KG1 (cell line): ENCODE data around the gene OR3A3.
"Not testable (repeated sequence)": the region's sequence is repeated elsewhere in the genome, so short reads cannot be mapped to it uniquely, and the experiment has no call there.

Experiments used
- DNase-seq: peaks from one replicate; lab custom pipeline; 2025; lab: John Stamatoyannopoulos, UW

OR3A3 gene

DNA sequence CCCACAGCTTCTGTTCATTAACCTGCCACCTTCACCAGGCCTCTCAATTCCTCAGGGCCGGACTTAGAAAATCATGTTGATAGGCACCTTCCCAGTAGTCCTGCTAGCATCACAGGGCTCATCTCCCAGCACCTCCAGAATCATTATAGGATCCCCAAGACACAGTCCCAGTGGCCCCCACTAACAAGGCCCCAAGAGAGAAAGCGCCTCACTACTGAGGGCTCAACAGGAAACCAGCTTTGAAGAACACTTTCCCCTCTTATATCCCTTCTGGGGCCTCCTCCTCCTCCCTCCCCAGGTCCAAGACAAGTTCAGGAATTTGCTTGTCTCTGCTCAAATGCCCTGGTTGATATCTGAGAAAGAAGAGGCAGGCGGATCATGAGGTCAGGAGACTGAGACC, at the start of gene OR3A3:
OR3A3 (plus strand) TSS at position 301 of the 400 bp plus-strand sequence.
- no peak for DNase-seq

DNA sequence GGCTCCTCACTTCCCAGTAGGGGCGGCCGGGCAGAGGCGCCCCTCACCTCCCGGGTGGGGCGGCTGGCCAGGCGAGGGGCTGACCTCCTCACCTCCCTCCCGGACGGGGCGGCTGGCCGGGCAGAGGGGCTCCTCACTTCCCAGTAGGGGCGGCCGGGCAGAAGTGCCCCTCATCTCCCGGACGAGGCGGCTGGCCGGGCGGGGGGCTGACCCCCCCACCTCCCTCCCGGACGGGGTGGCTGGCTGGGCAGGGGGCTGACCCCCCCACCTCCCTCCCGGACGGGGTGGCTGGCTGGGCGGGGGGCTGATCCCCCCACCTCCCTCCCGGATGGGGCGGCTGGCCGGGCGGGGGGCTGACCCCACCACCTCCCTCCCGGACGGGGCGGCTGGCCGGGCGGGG, 40.0 kb upstream of the OR3A3 start:
- DNase-seq = not testable (repeated sequence)

DNA sequence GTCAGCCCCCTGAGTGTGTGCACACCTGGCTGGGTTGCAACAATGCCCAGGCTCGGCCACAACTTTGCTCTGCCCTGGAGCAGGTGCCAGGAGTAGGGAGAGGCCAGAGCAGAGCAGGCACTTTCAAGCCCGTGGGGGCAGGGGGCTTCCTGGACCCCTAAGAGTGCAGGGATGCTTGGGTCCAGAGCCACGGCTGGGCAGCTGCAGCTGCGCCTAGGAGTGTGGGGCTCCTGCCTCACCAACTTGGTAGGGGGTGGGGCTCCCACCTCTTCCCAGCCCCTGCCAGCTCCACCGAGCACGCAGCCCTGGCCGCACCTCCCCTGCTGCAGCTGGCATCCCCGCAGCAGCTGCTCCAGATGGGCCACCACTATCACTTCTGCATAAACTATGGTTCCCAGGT, 32.8 kb upstream of the OR3A3 start:
- no peak for DNase-seq

DNA sequence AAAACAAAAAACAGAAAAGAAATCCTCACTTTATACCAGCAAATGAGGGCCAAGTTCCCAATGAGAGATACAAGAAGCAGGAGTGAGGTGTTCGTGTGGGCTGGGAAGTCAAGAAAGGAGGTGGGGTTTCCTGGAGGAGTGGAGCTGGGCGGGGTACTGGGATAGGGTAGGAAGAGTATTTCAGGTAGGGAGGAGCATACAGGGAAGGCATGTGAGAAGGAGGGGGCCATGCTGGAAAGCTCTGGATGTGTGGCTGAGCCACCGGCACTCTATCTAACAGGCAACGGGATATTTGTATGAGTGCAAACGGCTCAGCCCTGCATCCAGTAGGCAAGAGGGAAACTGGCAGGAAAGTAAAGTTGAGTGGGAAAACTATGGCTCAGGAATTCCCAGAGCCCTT, 29.2 kb upstream of the OR3A3 start:
- DNase-seq = no peak

DNA sequence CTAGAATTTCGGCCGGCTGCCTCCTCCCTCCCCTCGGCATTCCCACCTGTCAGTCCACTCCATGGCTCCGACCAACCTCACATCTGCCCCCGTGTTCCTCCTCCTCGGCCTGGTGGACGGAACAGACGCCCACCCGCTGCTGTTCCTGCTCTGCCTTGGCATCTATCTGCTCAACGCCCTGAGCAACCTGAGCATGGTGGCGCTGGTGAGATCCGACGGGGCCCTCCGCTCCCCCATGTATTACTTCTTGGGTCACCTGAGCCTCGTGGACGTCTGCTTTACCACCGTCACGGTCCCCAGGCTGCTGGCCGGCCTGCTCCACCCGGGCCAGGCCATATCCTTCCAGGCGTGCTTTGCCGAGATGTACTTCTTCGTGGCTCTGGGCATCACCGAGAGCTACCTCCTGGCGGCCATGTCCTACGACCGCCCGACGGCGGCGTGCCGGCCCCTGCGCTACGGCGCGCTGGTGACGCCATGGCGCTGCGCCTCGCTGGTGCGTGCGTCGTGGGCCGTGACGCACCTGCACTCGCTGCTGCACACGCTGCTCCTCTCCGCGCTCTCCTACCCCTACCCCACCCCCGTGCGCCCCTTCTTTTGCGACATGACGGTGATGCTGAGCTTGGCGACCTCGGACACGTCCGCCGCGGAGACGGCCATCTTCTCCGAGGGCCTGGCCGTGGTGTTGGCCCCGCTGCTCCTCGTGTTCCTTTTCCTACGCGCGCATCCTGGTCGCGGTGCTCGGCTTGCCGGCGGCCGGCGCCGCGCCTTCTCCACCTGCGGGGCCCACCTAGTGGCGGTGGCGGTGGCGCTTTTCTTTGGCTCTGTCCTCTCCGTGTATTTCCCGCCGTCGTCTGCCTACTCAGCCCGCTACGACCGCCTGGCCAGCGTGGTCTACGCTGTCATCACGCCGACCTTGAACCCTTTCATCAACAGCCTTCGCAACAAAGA, 25.0 kb upstream of the OR3A3 start, which contains the start of gene OR3A2:
OR3A2 (minus strand) TSS at position 440 of the 948 bp plus-strand sequence.
- DNase-seq = no peak

DNA sequence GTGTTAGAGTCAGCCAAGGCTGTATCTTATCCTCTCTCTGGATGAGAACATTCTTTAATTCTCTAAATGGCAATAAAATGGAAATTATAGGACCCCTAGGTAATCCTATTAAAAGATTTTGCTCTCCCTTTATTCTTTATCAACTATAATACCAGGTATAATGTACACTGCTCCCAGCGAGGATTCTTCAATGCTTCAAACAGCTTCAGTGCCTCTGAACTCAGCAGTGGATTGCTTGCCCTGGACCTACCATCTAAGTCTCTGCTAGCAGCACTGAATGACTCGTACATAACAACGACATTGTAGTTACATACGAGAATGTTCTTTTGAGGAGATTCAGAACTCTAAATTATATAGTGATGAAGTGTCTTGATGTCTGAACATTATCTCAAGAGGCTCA, 21.4 kb upstream of the OR3A3 start:
- no peak for DNase-seq

DNA sequence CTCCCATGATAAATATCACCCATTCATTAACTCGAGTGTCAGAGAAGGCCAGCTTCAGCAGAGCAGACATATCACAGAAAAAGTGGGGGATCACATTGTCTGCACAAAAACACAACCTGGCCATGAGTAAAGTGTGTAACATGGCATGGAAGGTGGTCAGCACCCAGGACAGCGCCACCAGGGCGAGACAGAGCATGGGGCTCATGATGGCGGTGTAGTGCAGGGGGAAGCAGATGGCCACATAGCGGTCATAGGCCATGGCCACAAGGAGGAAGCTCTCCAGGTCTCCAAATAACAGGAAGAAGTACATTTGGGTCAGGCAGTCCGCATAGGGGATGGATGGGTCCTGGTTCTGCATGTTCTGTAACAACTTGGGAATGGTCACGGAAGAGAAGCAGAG, 13.4 kb upstream of the OR3A3 start:
- DNase-seq = not testable (repeated sequence)

DNA sequence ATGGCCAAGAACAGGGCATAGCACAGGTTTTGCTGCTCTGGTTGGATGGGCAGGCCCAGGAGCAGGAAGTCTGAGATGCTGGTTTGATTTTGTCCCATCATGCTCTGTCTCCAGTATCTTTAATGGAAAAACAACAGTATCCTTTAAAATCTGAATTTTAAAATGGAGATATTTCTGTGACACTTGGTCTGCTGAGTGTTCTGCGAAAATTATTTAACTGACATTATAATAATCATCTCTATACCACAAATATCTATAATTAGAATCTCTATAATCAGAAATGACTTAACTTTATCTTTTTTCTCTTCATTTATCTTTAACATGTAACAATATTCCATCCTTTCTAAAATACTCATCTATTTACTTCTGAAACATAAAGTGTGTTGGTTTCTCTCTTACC, 12.9 kb upstream of the OR3A3 start, which contains the start of gene OR1E1:
OR1E1 (minus strand) TSS at position 101 of the 400 bp plus-strand sequence; CDS start at position 101, 0 bp downstream.
- no peak for DNase-seq

DNA sequence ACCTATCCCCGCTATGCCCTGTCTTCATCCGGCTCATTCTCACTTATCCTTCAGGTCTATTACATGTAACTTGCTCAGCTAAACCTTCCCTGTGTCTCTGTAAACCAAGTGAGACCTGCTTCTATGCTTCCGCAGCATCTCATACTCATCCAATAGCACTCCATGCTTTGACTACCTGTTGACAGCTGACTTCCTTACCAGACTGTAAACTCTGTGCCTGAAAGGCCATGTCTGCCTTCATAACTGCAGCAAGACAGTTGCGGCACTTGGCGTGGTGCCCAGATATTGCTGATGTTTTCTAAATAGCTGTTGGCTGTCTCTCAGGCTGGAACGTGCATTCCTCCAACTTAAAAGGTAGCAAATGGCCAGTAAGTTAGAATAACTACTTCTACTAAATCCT, 11.1 kb upstream of the OR3A3 start:
- DNase-seq = no peak

DNA sequence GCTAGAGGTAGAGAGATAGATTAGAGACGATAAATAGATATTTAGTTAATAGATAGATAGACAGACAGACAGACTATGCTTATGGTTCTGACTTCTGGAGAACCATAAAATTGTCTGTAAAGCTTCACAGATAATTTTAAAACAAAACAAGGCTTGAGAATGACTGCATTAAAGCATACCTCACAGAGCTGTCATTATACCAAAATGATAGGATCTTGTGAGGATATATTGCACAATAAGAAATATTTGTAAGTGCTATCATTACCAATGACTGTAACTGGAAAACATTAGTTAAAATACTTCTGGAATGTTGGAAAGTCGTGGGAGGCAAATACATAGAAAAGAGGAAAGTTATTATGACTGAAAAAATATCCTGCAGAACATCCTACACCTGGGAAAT, 9.4 kb upstream of the OR3A3 start:
- DNase-seq = no peak

DNA sequence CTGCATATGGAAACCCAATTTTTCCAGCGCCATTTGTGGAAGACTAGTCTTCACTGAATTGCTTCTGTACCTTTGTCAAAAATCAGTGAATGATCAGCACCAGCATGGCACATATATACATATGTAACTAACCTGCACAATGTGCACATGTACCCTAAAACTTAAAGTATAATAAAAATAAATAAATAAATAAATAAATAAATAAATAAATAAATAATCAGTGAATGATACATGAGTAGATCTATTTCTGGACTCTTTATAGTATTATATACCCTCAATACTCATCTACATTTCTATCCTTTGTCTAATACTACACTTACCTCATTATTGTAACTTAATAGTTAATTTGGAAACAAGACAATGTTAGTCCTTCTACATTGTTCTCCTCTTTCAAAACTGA, 7.3 kb upstream of the OR3A3 start:
- not testable (repeated sequence) for DNase-seq

DNA sequence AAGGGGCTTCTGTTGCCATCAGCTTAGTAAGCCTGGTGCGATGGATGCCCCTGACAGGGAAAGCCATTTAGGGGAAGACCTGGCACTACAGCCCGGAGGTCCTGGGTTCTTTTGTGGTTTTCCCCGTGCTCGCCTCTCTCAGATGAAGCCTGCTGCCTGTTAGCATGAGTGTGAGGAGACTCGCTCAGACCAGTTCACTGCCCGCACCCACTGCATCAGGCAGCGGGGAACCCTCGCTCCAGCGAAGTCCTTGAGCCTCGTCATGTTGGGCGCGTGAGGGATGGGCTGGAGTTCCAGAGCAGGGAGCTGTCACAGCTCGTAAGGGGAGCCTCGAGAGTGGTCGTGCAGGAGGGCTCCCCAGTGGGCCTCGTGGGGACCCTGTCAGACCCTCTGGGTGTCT, 1.0 kb downstream of the OR3A3 start:
- DNase-seq = not testable (repeated sequence)

DNA sequence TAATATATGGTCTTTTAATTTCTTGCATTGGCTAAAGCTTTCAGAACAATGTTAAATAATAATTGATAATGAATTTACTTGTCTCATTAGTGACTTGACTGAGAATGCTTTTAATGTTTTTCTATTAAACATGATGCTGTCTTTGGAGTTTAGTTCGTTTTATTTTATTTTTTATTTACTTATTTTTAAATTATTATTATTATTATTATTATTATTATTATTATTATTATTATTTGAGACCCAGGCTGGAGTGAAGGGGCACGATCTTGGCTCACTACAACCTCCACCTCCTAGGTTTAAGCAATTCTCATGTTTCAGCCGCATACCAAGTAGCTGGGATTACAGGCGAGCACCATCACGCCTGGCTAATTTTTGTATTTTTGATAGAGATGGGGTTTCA, 4.4 kb downstream of the OR3A3 start:
- DNase-seq = no peak

DNA sequence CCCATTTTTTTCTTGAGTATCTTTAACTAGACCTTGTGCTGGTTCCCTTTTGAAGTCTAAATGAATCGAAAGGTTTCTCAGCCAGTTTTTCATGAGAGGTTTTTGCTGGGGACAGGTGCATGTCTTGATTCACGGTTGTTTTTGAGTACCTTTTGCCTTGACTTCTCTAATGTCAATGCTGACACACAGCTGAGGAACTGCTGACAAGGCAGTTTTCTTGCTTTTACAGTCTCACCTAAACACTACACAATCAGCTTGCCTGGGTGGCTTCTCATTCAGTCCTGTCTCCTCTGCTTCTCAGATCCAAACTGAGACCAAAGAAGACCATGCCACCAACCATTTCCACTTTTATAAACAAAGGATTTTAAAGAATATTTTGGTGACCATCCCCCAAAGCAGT, 7.1 kb downstream of the OR3A3 start:
- no peak for DNase-seq

DNA sequence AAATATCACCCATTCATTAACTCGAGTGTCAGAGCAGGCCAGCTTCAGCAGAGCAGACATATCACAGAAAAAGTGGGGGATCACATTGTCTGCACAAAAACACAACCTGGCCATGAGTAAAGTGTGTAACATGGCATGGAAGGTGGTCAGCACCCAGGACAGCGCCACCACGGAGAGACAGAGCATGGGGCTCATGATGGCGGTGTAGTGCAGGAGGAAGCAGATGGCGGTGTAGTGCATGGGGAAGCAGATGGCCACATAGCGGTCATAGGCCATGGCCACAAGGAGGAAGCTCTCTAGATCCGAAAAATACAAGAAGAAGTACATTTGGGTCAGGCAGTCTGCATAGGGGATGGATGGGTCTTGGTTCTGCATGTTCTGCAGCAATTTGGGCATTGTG, 22.0 kb downstream of the OR3A3 start:
- DNase-seq = not testable (repeated sequence)

DNA sequence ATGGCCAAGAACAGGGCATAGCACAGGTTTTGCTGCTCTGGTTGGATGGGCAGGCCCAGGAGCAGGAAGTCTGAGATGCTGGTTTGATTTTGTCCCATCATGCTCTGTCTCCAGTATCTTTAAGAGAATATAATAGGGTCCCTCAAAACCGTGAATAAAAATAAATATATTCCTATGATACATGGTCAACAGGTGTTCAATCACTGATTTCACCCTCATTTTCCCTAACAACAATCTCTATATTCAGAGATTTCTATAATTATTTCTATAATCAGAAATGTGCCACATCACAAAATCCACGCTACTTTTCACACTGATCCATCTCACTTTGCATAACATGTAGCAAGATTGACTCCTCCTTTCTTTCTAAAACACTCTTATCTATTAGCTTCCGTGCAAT, 22.6 kb downstream of the OR3A3 start, which contains the start of gene OR1E2:
OR1E2 (minus strand) TSS at position 101 of the 400 bp plus-strand sequence; CDS start at position 101, 0 bp downstream.
- no peak for DNase-seq

DNA sequence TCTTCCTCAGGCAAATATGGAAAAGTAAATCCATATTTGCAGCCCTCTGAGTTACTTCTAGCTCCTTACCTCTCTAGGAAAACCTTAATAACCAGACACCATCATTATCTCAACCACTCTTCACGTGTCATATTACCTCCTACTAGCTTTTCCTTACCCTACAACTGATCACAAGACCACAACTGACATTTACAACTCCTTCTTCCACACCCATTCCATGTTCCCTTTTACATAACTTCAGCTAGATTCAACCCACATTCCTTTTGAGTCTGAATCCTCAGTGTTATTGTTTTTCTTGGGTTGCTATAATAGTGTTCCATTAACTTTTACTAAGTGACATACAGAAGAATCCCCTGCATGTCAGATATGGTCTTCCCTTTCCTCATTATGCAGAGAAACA, 27.2 kb downstream of the OR3A3 start:
- DNase-seq = no peak

DNA sequence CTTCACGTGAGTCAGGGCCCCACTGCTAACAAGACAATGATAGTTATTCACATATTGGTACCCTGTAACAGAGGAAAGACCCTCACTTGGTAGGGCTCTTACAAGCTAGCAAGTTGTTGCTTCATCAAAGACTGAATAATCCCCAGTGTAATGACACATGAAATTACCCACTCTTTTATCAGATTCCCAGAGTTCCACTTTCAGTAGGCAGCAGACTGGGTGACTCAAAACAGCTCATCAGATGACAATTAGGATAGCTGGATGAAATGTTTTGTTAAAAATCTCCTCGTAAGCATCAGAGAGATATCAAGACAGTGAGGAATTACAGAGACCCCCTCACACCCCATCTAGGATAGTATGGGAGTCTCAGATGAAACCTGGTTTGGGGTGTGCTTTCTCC, 29.3 kb downstream of the OR3A3 start:
- no peak for DNase-seq

DNA sequence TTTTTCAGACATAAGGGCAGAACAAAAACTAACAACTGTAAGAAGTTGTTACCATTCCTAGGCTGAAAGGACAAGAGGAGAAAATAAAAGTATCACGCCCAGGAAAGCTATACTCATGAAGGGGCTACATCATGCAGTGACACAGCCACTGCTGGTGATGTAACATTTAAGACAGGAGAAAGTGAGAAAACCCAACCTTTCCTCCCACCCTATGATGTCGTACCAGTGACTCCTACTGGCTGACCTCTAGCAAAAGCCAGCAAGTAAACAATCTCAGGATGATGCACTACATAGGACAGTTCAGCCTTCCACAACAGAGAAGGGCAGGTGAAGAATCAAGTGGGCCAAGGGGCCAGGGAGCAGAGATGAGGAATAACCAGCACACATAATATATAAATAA, 36.5 kb downstream of the OR3A3 start:
- DNase-seq = no peak

DNA sequence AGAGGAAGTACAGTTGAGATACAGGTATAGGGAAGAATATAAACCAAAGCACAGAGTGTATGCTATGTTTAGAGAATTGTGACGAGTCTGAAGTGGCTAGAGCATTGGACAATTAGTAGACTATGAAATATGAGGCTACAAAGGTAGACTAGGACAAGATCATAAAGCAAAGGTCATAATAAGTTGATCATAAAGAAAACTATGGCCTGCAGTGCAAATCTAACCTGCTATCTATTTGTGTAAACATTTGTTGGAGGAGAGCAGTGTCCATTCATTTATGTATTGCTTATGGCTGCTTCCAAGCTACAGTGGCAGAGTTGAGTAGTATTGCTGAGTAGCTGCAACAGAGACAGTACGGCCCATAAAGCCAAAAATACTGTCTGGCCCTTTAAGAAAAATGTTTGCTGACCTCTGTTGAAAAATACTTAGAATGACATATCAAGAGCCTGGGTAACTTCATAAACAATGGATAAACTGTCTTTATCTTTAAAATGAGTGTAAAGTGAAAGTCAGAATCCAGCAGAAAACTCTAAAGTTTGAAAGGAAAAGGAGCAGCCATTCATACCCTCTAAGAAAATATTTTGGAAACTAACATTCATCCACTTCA, 37.0 kb downstream of the OR3A3 start:
- DNase-seq = no peak

DNA sequence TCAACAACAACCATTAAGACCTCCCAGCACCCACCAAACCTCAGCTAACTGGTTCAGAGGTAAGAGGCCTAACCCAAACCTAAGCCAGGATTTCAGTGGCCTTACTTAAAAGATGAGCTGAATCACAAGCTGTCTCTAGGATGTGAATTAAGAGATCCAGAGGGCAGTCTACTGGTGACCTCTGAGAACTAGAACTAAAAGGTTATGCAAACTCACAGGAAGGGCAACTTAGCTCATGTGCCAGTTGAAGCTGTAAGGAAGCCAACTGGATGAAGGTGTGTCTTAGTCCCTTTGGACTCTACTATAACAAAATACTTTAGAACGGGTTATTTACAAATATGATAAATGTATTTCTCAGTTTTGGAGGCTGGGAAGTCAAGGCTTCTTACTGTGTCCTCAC, 55.2 kb downstream of the OR3A3 start:
- DNase-seq = not testable (repeated sequence)

DNA sequence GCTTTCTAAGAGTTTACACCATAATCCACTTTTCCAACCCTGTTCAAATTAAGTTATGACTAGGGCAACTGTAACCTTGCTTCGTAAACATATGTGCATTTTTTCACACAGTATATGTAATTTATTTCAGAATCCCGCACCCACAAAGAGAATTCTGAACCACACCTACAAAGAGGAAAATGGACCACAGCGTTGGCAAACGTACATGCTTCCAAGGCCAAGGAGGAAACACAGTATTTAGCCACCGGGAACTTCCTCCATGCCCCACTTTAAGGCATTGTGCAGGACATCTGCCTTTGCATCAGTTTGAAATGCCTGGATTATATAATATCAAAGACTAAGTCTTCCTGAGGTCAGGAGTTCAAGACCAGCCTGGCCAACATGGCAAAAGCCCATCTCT, 58.4 kb downstream of the OR3A3 start:
- no peak for DNase-seq

DNA sequence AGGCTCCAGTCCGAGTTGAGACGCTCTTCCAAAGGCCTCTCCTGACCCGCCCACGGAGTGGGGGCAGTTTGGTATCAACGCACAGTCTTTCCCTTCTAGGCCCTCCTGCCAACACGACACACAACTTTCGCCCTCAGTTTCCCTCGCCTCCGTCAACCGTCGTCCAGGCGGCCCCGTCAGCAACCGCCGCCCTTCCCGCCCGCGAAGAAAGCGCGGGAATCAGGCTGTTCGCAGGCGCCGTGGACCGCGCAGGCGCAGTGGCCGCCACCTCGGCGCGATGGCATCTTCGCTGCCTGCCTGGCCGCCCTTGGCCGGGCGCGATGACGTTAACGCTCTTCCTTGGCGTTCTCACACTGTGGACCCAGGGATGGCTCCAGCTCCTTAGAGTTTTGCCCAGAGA, 60.4 kb downstream of the OR3A3 start, which contains the start of gene SPATA22:
SPATA22 (minus strand) TSS at position 221 of the 400 bp plus-strand sequence. CDS start 2,494 bp downstream, outside the sequence.
- DNase-seq = no peak
